Ishikawa (cell line): Measurements from ENCODE around the gene MARK3.

Experiments
- CEBPB ChIP-seq: IDR thresholded peaks from 2 replicates; pipeline ENCODE4 v1.6.1; 2012
- CREB1 ChIP-seq: IDR thresholded peaks from 2 replicates; pipeline ENCODE4 v1.6.1; 2012; ENCODE audit warnings: low read depth
- EGR1 ChIP-seq: IDR thresholded peaks from 2 replicates; pipeline ENCODE4 v1.6.1; 2012
- EP300 ChIP-seq: IDR thresholded peaks from 2 replicates; pipeline ENCODE4 v1.6.1; 2012; ENCODE audit warnings: borderline replicate concordance
- FOXM1 ChIP-seq: IDR thresholded peaks from 2 replicates; pipeline ENCODE4 v1.6.1; 2012; ENCODE audit warnings: low read depth, borderline replicate concordance
- MAX ChIP-seq: IDR thresholded peaks from 2 replicates; pipeline ENCODE4 v1.6.1; 2012
- NFIC ChIP-seq: IDR thresholded peaks from 2 replicates; pipeline ENCODE4 v1.6.1; 2012
- RAD21 ChIP-seq: IDR thresholded peaks from 2 replicates; pipeline ENCODE4 v1.6.1; 2012; ENCODE audit warnings: low read depth
- REST ChIP-seq: IDR thresholded peaks from 2 replicates; pipeline ENCODE4 v1.6.1; 2012; ENCODE audit warnings: low read depth, mild to moderate bottlenecking
- TAF1 ChIP-seq: IDR thresholded peaks from 2 replicates; pipeline ENCODE4 v1.6.1; 2012; ENCODE audit warnings: low read depth, mild to moderate bottlenecking
- TCF12 ChIP-seq: IDR thresholded peaks from 2 replicates; pipeline ENCODE4 v1.6.1; 2012; ENCODE audit warnings: low read depth
- TEAD4 ChIP-seq: IDR thresholded peaks from 2 replicates; pipeline ENCODE4 v1.6.1; 2012
- USF1 ChIP-seq: IDR thresholded peaks from 2 replicates; pipeline ENCODE4 v1.6.1; 2012
- YY1 ChIP-seq: IDR thresholded peaks from 2 replicates; pipeline ENCODE4 v1.6.1; 2012; ENCODE audit warnings: low read depth
- ZBTB7A ChIP-seq: IDR thresholded peaks from 2 replicates; pipeline ENCODE4 v1.6.1; 2012; ENCODE audit warnings: low read depth

The MARK3 gene

GRCh38 chr14:103428723-103429556 lies 43.7 kb downstream of the MARK3 start:
- TF ChIP-seq CEBPB (no peak), FOXM1 (no peak), EP300 (no peak), ZBTB7A (no peak), TAF1 (no peak), TEAD4 (no peak), MAX (no peak), CREB1 (no peak)

- TF ChIP-seq RAD21, result no peak
- TF ChIP-seq USF1, result no peak
- TF ChIP-seq REST, result no peak
- no peak for TF ChIP-seq EGR1
- TF ChIP-seq FOXM1, result no peak
- no peak for TF ChIP-seq YY1
- TF ChIP-seq TAF1, result no peak
- no peak for TF ChIP-seq TEAD4
- TF ChIP-seq MAX, result no peak
- TF ChIP-seq NFIC, result no peak
- TF ChIP-seq ZBTB7A, result no peak
- no peak for TF ChIP-seq CREB1
- no peak for TF ChIP-seq CEBPB
- TF ChIP-seq EP300, result no peak
- no peak for TF ChIP-seq TCF12
Measured at GRCh38 chr14:103430358-103430757, 45.1 kb downstream of the MARK3 start.

GRCh38 chr14:103432627-103433026 lies 47.4 kb downstream of the MARK3 start:
- TF ChIP-seq CREB1, result no peak
- no peak for TF ChIP-seq TAF1
- TF ChIP-seq RAD21, result no peak
- TF ChIP-seq EGR1, result no peak
- no peak for TF ChIP-seq CEBPB
- no peak for TF ChIP-seq USF1

GRCh38 chr14:103433916-103434563 lies 48.8 kb downstream of the MARK3 start:
- no peak for TF ChIP-seq EP300
- no peak for TF ChIP-seq CREB1
- TF ChIP-seq EGR1, result no peak
- no peak for TF ChIP-seq FOXM1
- TF ChIP-seq MAX, result no peak
- no peak for TF ChIP-seq USF1
- no peak for TF ChIP-seq REST
- TF ChIP-seq TAF1, result no peak

- TF ChIP-seq TEAD4 (no peak), CEBPB (no peak), EGR1 (no peak), RAD21 (no peak), TCF12 (no peak), YY1 (no peak), REST (no peak), USF1 (no peak), TAF1 (no peak)
Measured at GRCh38 chr14:103434868-103435442, 49.7 kb downstream of the MARK3 start.
